ENCODE measurements around the gene PTBP3.

- TF ChIP-seq, protein P1, sequence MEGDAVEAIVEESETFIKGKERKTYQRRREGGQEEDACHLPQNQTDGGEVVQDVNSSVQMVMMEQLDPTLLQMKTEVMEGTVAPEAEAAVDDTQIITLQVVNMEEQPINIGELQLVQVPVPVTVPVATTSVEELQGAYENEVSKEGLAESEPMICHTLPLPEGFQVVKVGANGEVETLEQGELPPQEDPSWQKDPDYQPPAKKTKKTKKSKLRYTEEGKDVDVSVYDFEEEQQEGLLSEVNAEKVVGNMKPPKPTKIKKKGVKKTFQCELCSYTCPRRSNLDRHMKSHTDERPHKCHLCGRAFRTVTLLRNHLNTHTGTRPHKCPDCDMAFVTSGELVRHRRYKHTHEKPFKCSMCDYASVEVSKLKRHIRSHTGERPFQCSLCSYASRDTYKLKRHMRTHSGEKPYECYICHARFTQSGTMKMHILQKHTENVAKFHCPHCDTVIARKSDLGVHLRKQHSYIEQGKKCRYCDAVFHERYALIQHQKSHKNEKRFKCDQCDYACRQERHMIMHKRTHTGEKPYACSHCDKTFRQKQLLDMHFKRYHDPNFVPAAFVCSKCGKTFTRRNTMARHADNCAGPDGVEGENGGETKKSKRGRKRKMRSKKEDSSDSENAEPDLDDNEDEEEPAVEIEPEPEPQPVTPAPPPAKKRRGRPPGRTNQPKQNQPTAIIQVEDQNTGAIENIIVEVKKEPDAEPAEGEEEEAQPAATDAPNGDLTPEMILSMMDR (IDR thresholded peaks at IDR 0.05): no peak
- no peak for TF ChIP-seq POLR2A (IDR thresholded peaks at IDR 0.05)
- TF ChIP-seq POLR2AphosphoS5 (IDR thresholded peaks at IDR 0.05; ENCODE audit: insufficient read depth in 1 of 2, low read depth in 1 of 2): no peak
Observed at GRCh38 chr9:112169368-112169767, 164.1 kb downstream of the PTBP3 start.

Measured in vagina (tissue), 2 donors.